Cardiac atrium fibroblast (primary cell): ENCODE measurements around the gene MRPL14. TPM values are rescaled to one million over a fixed set of nuclear protein-coding genes. Genes with fewer than 3 reads are reported as not detected.

Experiments used
- total RNA-seq: library from RNA; depleted of rRNA; stranded (reverse); fragments of >200 nt; gene quantifications from 2 replicates; pipeline ENCODE4 v1.2.3, GENCODE V29; 2015

MRPL14 gene
- 37.5 and 46.0 TPM in 2 replicates for total RNA-seq

GRCh38 chr6:44127186-44128019 lies at the start of gene MRPL14, which contains the start of gene TMEM63B:
Gene MRPL14, minus strand, starts transcription at chr6:44127452. Its CDS starts 10,841 bp downstream, at chr6:44116611.
Gene TMEM63B, plus strand, starts transcription at chr6:44127554. Its CDS starts 7,031 bp downstream, at chr6:44134585.

GRCh38 chr6:44158770-44159228 lies 31.5 kb upstream of the MRPL14 start, which contains the start of gene CAPN11:
Gene CAPN11, plus strand, starts transcription at chr6:44158820. Its CDS starts 29 bp downstream, at chr6:44158849.

Other genes with a start within 250 kb of the MRPL14 start
- 17.0 and 33.7 TPM in 2 replicates for gene TMEM63B, start 102 bp upstream of the MRPL14 start, total RNA-seq
- 0.97 TPM in 1 of 2 replicates, not detected in the other for gene CAPN11, start 31.4 kb upstream of the MRPL14 start, total RNA-seq
- gene MYMX, start 89.5 kb upstream of the MRPL14 start, total RNA-seq, result 0.49 TPM in 1 of 2 replicates, not detected in the other
- 26.9 and 40.3 TPM in 2 replicates for gene SLC29A1, start 96.1 kb upstream of the MRPL14 start, total RNA-seq
- 654 and 695 TPM in 2 replicates for gene HSP90AB1, start 119.6 kb upstream of the MRPL14 start, total RNA-seq
- gene SLC35B2, start 130.1 kb upstream of the MRPL14 start, total RNA-seq, result 65.0 and 70.3 TPM in 2 replicates
- 1.1 and 3.9 TPM in 2 replicates for gene NFKBIE, start 138.1 kb upstream of the MRPL14 start, total RNA-seq
- not detected in 2 replicates for gene TMEM151B, start 143.0 kb upstream of the MRPL14 start, total RNA-seq
- 9.9 and 10.3 TPM in 2 replicates for gene AARS2, start 185.9 kb upstream of the MRPL14 start, total RNA-seq
- not detected in 2 replicates for gene SPATS1, start 215.2 kb upstream of the MRPL14 start, total RNA-seq